Germinal center (tissue), 1 donor: ENCODE results near the gene TBC1D16.
A peak's percentile ranks its signal among the peaks of the same experiment; 100 is the strongest.
"Not testable (repeated sequence)": the region's sequence is repeated elsewhere in the genome, so short reads cannot be mapped to it uniquely, and the experiment has no call there.

Experiments
- DNase-seq: peaks from one replicate; pipeline ENCODE4 v3.0.0; 2012; ENCODE audit warnings: mixed read lengths, low spot score

TBC1D16 gene

GRCh38 chr17:80002690-80003490, 32.8 kb downstream of the TBC1D16 start:
- DNase-seq, result no peak

DNA sequence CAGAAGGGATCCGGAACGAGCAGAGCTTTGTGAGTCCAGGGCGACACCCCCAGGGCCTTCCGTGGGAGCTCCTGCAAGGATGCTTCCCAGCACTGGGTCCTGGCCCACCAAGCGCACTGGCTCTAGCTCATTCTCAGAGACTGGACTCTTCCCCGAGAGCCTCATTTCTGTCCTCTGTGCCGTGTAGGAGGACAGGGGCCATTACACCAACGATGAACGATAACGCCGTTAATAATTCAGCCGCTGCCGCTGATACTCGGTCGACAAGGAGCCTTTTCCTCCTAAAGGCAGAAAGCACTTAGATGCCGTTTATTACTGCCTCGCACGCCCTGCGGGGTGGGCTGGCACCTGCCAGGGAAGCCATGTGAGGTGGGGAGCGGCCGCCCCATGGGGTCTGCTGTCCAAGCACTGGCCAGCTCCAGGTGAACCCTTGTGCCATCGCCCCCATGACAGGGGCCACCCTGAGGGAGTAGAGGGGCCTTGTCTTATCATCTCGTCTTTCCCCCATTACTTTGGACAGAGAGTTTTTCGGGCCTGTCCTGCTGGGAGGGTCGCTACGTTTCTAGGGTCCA, 33.5 kb downstream of the TBC1D16 start:
- DNase-seq, result no peak

DNA sequence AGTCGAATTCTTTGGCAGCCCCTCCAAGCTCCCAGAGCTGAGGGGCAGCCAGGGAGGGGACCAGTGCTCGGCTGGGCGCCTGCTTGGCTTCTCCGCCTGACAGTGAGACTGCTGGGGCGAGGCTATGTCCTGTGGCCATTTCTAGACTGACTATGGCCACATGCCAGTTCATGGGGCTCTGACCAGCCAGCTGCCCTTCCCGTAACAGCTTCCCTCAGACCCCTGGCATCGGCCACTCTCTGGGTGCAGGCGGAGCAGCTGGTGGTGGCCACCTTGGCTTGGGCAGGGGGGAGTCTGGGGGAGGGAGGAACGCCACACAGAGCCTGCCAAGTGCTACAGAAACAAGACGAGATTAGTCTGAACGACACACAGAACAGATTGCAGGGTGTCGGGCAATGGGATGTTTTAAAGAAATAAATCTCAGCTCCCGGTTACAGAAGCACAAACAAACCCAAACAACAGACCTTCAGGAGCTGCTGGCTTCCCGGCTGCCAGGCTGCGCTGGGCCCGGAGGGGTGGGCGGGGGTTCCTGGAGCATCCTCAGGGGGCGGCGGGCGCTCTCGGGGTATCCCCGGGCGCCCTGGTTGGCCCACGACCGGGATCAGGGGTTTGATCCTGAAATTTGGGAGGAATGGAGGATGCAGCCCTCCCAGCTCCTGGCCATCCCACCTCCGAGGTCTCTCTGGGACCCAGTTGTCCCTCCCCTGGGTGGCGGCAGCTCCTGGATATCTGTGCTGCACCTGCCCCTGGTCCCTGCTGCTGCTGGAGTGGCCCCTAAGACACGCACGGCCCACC, 34.5 kb downstream of the TBC1D16 start:
- no peak for DNase-seq

DNA sequence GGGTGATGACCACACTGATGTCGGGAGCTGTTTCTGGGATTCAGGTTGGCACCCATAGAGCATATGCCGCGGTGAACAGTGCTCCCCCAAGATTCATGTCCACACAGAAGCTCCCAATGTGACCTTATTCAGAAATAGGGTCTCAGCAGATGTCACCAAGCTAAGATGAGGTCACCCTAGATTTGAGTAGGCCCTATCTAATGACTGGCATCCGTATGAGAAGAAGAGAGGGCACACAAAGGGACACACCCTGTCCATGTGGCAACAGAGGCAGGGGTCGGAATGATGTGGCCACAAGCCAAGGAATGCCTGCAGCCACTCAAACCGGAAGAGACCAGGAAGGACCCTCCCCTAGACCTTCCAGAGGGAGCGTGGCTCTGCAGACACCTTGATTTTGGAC, 35.5 kb downstream of the TBC1D16 start:
- no peak for DNase-seq

DNA sequence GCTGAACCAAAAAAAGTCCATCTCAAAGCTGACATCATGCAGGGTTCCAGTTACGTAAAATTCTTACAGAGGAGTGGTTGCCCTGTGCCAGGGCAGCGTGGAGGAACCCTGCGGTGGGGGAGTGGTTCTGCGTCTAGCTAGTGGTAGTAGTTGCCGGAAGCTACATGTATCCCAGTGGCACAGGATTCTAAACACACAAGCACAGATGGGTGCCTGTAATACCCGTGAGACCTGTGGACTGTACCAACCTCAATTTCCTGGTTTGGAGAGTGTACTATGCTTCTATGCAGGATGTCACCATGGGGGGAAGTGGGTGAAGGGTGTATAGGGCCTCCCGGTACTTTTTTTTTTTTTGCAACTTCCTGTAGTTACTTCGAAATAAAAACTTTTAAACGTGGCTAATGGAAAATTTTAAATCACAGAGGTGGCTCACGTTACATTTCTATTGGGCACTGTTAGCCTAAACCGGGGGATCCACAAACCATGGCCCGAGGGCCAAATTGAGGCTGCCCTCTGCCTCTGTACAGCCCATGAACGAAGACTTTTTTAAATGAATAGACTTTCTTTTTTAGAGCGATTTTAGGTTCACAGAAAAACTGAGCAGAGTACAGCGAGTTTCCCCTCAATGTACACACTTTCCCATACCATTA, 38.5 kb downstream of the TBC1D16 start:
- peak; percentile 79 for DNase-seq

DNA sequence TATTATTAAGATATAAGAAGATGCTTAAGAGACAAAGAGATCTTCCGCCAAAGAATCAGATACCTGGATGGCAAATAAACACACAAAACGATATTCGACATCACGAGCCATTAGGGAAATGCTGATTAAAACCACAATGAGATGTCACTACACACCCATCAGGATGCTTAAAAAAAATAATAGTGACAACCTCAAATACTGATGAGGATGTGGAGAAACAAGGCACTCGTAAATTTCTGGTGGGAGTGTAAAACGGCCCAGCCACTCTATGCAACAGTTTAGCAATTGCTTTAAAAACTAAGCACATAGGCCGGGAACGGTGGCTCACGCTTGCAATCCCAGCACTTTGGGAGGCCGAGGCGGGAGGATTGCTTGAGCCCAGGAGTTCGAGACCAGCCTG, 39.4 kb downstream of the TBC1D16 start:
- no peak for DNase-seq

DNA sequence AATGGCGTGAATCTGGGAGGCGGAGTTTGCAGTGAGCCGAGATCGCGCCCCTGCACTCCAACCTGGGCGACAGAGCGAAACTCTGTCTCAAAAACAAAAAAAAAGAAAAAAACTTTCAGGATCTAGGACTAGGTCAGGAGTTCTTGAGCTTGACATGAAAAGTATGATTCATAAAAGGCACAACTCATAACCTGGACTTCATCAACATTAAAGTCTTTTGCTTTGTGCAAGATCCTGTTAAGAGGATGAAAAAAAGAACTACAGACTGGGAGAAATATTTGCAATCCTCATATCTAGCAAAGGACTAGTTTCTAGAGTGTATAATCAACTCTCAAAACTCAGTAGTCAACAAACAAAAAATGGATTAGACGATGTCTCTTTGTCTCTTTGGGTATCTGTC, 40.0 kb downstream of the TBC1D16 start:
- no peak for DNase-seq

DNA sequence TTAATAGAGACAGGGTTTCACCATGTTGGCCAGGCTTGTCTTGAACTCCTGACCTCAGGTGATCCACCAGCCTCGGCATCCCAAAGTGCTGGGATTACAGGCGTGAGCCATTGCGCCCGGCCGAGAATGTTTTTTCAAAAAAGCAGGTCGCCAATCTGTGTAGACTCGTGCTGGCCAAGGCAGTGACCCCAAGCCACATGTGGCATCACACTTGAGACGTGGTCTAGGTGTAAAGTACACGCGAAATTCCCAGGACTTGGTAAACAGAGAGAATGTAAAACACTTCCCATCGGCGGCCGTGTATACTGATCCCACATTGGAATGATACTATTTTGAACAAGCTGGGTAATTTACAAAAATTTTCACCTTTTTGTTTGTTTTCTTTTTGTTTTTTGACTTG, 41.1 kb downstream of the TBC1D16 start:
- no peak for DNase-seq

DNA sequence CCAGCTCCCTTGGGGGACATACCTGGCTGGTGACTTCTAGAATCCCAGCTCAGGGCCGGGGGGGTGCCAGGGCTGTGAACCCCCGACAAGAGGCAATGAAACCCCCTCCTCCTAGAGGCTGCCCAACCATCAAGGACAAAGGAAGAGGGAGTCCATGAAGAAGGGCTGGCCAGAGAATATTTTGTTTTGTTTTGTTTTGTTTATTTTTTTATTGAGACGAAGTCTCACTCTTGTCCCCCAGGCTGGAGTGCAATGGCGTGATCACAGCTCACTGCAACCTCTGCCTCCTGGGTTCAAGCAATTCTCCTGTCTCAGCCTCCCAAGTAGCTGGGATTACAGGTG, 41.5 kb downstream of the TBC1D16 start:
- not testable (repeated sequence) for DNase-seq

- DNase-seq, result no peak
Observed at GRCh38 chr17:79993390-79994227, 42.1 kb downstream of the TBC1D16 start.

GRCh38 chr17:79992649-79993389, 42.9 kb downstream of the TBC1D16 start:
- DNase-seq, result no peak

DNA sequence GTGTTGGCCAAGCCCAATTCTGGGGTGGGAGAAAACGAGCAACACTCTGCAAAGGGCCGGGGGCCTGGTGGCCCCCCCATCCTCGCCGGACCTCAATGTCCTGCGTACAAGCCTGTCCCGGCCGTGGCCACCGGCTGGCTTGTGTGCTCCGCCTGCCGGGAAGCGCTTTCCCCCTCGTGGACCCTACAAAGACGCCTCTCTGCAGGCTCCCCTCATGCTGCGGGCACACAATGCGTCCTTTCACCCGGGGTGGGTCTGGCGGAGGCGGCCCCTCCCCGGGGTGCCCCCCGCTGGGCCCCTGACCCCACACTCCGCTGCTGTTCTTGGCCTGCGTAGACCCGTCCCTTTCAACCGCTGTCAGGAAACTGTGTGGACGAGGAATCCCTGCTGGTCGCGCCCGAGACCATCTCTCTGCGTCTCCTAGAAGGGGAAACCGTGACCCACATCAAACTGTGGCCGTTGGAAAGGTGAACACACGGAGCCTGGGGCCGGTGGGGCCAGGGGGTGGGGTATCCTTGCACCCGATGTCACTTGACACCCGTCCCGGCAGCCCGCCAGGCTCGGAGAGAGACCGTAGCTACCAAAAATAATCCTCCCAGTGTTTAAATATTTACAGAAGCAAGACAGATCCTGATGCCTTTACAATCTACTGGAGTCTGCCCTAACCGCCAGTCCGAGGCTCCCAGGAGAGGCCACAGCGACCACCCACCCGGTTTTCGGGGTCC, 43.6 kb downstream of the TBC1D16 start:
- no peak for DNase-seq

GRCh38 chr17:79991140-79991923, 44.3 kb downstream of the TBC1D16 start:
- DNase-seq, result peak; percentile 78

DNA sequence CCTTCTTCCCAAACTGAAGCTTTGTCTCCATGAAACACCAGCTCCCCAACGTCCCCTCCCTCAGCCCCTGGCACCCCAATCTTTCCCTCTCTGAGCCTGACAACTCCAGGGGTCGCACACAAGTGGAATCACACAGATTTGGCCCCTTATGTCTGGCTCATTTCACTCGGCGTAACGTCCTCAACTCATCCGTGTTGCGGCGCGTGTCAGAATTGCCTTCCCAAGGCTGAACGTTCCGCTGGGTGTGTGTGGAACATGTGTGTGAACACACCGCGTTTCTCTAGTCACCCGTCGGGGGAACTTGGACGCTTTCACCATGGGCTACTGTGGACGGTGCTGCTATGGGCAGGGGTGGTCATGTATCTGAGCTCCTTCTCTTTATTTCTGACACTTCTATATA, 45.0 kb downstream of the TBC1D16 start:
- no peak for DNase-seq

- no peak for DNase-seq
Observed at GRCh38 chr17:79990051-79990592, 45.5 kb downstream of the TBC1D16 start.

- no peak for DNase-seq
Observed at GRCh38 chr17:79989106-79989835, 46.4 kb downstream of the TBC1D16 start.

DNA sequence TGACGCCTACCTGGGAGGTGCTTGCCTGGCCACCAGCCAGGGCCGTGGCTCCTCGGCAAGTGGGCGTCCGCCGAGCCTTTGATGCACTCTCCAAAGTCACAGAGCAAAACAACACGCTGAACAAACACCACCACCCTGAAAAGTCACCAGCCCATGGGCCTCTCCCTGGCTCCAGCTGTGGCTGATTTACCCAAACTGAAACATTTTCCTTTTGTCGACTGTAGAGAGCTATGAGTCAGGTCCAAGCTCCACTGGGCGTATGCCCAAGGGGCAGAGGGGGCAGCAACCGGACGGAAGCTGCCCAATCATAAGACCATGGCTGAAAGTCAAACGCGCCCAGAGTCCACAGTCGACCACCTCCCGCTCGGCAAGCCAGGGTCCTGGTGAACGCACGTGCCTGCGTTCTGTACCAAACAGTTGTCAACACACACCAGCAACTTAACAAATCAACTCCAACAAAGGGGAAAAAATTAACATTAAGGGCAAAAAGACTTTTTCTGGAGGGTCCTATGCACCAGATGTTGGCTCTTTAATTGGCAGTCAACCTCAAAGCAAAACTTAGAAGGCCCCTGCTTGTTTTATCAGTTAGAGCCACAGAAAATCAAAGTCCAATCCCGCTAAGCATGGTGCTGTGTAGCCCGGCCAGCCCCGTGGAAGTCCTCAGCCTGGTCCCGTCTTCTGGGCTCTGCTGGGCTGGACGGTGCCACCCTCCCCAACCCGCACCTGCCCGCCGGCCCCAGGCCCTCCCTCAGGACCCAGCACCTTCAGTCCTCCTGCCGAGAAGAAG, 47.3 kb downstream of the TBC1D16 start:
- no peak for DNase-seq

DNA sequence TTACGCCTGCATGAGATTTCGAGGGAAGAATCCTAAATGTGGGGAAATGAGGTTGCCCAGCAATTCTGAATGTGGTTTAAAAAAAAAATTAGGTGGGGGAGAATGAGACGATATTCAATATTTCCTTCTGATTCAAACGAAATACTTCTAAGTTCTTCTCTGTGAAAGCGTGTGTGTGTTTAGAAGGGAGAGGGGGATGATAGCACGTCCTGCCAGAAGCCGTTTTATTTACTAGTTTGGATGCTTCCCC, 47.8 kb downstream of the TBC1D16 start:
- no peak for DNase-seq
